NB4 (cell line): ENCODE results near the gene ARG1.

Experiments
- CTCF ChIP-seq: IDR thresholded peaks from one replicate; pipeline ENCODE4 v1.5.1; 2012; ENCODE audit warnings: low read depth, low read length
- POLR2A ChIP-seq: IDR thresholded peaks from 2 replicates; pipeline ENCODE4 v1.6.1; 2011; ENCODE audit warnings: mild to moderate bottlenecking; ENCODE audit not compliant: insufficient read length; ENCODE audit errors: extremely low read depth

GRCh38 chr6:131581523-131581922 is 8.5 kb downstream of the ARG1 start:
- TF ChIP-seq POLR2A (no peak), CTCF (no peak)
